SK-N-SH (cell line): ENCODE data around the gene DLG2.

Experiments
- CHD2 ChIP-seq: fragments of 150-350 bp; IDR thresholded peaks from 2 replicates; pipeline ENCODE4 v1.6.1; 2018; ENCODE audit warnings: low read length; ENCODE audit not compliant: partially characterized antibody
- ELF1 ChIP-seq: IDR thresholded peaks from 2 replicates; pipeline ENCODE4 v1.4.0; 2012
- FOXJ3 ChIP-seq: sonication (generic); formaldehyde crosslinking; IDR thresholded peaks from 2 replicates; pipeline ENCODE4 v1.5.1; 2020; ENCODE audit warnings: mild to moderate bottlenecking, missing genetic modification reagents
- GATA2 ChIP-seq: sonication (generic); formaldehyde crosslinking; IDR thresholded peaks from 2 replicates; pipeline ENCODE4 v1.5.0; 2020; ENCODE audit warnings: mild to moderate bottlenecking, missing genetic modification reagents
- SIN3A ChIP-seq: IDR thresholded peaks from 2 replicates; pipeline ENCODE4 v1.6.1; 2012; ENCODE audit warnings: low read depth, mild to moderate bottlenecking, low read length, moderate library complexity, borderline replicate concordance
- YY1 ChIP-seq: IDR thresholded peaks from 2 replicates; pipeline ENCODE4 v1.4.0; 2012; ENCODE audit warnings: low read depth, mild to moderate bottlenecking
- TF ChIP-seq, protein P1 (sequence below): fragments of 200-600 bp; sonication (generic); IDR thresholded peaks from 2 replicates; pipeline ENCODE4 v1.6.1; 2017; ENCODE audit warnings: antibody characterized with exemption, mild to moderate bottlenecking, moderate library complexity
- TF ChIP-seq, protein P2 (sequence below): IDR thresholded peaks from 2 replicates; pipeline ENCODE4 v1.6.1; 2012; ENCODE audit warnings: mild to moderate bottlenecking, low read depth, low read length, moderate library complexity
- TF ChIP-seq, protein P3 (sequence below): IDR thresholded peaks from 2 replicates; pipeline ENCODE4; 2012

DNA sequence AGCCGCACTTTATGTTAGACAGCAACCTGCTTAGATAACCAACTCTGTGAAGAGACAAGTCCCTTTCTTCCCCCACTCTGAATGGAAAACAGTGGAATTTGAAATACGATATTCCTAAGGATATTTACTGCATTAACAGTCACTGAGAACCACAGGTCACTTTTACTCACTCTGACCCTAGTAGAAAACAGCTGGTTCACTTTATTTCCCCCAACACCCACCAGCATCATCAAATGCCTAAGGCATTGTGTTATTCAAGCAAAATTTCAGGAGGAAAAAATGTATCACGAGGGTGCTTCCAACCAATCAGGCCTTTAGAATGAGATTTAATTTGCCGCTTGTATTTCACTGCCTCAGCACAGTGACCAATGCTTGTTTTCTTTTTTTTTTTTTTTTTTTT is 1206.9 kb downstream of the DLG2 start:
- TF ChIP-seq, protein P1, sequence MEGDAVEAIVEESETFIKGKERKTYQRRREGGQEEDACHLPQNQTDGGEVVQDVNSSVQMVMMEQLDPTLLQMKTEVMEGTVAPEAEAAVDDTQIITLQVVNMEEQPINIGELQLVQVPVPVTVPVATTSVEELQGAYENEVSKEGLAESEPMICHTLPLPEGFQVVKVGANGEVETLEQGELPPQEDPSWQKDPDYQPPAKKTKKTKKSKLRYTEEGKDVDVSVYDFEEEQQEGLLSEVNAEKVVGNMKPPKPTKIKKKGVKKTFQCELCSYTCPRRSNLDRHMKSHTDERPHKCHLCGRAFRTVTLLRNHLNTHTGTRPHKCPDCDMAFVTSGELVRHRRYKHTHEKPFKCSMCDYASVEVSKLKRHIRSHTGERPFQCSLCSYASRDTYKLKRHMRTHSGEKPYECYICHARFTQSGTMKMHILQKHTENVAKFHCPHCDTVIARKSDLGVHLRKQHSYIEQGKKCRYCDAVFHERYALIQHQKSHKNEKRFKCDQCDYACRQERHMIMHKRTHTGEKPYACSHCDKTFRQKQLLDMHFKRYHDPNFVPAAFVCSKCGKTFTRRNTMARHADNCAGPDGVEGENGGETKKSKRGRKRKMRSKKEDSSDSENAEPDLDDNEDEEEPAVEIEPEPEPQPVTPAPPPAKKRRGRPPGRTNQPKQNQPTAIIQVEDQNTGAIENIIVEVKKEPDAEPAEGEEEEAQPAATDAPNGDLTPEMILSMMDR = no peak
- no peak for TF ChIP-seq GATA2 (CRISPR knock-in tag)
- TF ChIP-seq YY1 = no peak
- TF ChIP-seq, protein P2, sequence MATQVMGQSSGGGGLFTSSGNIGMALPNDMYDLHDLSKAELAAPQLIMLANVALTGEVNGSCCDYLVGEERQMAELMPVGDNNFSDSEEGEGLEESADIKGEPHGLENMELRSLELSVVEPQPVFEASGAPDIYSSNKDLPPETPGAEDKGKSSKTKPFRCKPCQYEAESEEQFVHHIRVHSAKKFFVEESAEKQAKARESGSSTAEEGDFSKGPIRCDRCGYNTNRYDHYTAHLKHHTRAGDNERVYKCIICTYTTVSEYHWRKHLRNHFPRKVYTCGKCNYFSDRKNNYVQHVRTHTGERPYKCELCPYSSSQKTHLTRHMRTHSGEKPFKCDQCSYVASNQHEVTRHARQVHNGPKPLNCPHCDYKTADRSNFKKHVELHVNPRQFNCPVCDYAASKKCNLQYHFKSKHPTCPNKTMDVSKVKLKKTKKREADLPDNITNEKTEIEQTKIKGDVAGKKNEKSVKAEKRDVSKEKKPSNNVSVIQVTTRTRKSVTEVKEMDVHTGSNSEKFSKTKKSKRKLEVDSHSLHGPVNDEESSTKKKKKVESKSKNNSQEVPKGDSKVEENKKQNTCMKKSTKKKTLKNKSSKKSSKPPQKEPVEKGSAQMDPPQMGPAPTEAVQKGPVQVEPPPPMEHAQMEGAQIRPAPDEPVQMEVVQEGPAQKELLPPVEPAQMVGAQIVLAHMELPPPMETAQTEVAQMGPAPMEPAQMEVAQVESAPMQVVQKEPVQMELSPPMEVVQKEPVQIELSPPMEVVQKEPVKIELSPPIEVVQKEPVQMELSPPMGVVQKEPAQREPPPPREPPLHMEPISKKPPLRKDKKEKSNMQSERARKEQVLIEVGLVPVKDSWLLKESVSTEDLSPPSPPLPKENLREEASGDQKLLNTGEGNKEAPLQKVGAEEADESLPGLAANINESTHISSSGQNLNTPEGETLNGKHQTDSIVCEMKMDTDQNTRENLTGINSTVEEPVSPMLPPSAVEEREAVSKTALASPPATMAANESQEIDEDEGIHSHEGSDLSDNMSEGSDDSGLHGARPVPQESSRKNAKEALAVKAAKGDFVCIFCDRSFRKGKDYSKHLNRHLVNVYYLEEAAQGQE = no peak
- no peak for TF ChIP-seq CHD2
- no peak for TF ChIP-seq ELF1
- TF ChIP-seq, protein P3, sequence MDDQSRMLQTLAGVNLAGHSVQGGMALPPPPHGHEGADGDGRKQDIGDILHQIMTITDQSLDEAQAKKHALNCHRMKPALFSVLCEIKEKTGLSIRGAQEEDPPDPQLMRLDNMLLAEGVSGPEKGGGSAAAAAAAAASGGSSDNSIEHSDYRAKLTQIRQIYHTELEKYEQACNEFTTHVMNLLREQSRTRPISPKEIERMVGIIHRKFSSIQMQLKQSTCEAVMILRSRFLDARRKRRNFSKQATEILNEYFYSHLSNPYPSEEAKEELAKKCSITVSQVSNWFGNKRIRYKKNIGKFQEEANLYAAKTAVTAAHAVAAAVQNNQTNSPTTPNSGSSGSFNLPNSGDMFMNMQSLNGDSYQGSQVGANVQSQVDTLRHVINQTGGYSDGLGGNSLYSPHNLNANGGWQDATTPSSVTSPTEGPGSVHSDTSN = no peak
- TF ChIP-seq SIN3A = no peak
- no peak for TF ChIP-seq FOXJ3 (CRISPR knock-in tag)
